Measurements from ENCODE around the gene INTS2.
"Not testable (repeated sequence)": the region's sequence is repeated elsewhere in the genome, so short reads cannot be mapped to it uniquely, and the experiment has no call there.

INTS2 gene

GRCh38 chr17:61822326-61823285 lies 105.2 kb downstream of the INTS2 start:
- DNase-seq (ENCODE audit: low read depth, low spot score) = no peak

DNA sequence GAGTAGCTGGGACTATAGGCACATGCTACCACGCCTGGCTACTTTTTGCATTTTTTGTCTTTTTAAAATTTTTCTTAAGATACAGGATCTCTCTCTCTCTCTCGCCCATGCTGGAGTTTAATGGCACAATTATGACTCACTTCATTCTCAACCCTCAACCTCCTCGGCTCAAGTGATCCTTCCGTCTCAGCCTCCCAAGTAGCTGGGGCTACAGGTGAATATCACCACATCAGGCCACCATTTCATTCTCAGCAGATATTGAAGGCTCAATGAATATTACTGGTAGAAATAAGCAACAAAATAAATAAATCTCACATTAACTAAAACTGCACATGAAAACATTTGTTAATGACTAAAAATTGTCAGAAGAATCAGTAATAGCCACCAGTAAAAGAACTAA lies 106.1 kb downstream of the INTS2 start:
- DNase-seq (ENCODE audit: low read depth, low spot score) = no peak

DNA sequence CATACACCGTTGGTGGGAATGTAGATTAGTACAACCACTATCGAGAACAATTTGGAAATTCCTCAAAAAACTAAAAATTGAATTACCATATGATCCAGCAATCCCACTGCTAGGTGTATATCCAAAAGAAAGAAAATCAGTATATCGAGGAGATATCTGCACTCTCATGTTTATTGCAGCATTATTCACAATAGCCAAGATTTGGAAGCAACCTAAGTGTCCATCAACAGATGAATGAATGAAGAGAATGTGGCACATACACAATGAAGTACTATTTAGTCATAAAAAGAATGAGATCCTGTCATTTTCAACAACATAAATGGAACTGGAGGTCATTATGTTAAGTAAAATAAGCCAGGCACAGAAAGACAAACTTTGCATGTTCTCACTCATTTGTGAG lies 108.5 kb downstream of the INTS2 start:
- not testable (repeated sequence) for DNase-seq (ENCODE audit: low read depth, low spot score)

DNA sequence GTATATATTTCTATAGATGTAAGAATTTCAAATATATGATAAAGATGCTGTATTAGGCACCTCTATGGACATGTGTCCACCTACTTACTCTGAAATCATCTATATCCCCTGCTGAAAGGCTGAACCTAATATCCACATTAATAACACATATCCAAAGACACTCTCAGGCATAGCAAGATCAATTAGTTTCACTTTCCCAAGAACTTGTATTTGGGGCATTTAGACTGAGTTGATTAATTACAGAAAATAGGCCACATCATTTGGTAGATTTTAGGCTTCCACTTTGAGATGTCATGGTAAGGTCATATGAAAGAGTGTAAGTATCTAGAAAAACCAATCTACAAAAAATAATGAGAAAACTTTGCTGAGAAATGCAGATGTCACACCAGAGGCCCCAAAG lies 109.6 kb downstream of the INTS2 start:
- DNase-seq (ENCODE audit: low read depth, low spot score) = no peak

GRCh38 chr17:61817452-61817851 lies 110.3 kb downstream of the INTS2 start:
- no peak for DNase-seq (ENCODE audit: low read depth, low spot score)

DNA sequence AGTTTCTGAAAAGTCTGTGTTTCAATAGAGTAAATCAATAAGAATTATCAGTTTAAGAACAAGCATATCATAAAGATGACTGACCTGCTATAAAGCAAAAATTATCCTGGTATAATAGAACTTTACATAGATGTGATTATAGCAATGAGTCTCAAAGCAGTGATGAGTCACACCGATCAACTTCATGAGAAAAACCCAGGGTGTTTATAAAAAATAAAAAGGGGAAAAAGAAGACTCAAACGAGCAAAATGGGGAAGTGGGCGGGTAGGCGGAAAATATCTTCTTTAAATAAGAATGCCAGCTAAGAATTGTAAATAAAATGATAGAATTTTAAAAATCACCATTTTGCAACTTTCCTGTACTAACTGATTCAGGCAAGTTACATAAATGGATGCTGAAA lies 111.2 kb downstream of the INTS2 start:
- no peak for DNase-seq (ENCODE audit: low read depth, low spot score)

- DNase-seq (ENCODE audit: low read depth, low spot score) = no peak
These were observed 111.8 kb downstream of the INTS2 start for GRCh38 chr17:61815863-61816503.
